CD14-positive monocyte (primary cell): ENCODE data around the gene KCNN3. TPM values are rescaled to one million over a fixed set of nuclear protein-coding genes. Genes with fewer than 3 reads are reported as not detected.

Experiments
- DNase-seq, 3 donors: peaks; one replicate each; pipeline ENCODE4 v3.0.0-alpha.2; 2011 to 2022
- H2AFZ ChIP-seq: 2 replicates; pipeline ENCODE4 v1.6.0; 2012; ENCODE audit warnings: mild to moderate bottlenecking, low read depth, low read length, inconsistent platforms; ENCODE audit not compliant: insufficient read depth, poor library complexity, severe bottlenecking
- H3K27ac ChIP-seq, 2 donors: 1 replicate in 1 of 2; 2 replicates in 1 of 2; pipeline ENCODE4 v1.5.1; 2012 to 2013; ENCODE audit warnings: low read length in 2 of 2, control low read depth in 1 of 2, inconsistent platforms in 1 of 2, low read depth in 1 of 2, mild to moderate bottlenecking in 1 of 2
- H3K27me3 ChIP-seq, 2 donors: one replicate each; pipeline versions ENCODE4 v1.6.0 to v1.6.1; 2011 to 2013; ENCODE audit warnings: low read length in 2 of 2; ENCODE audit not compliant: control insufficient read depth in 2 of 2, insufficient read depth in 2 of 2
- H3K36me3 ChIP-seq, 2 donors: replicated peaks in 1 of 2; 1 replicate in 1 of 2; 2 replicates in 1 of 2; pipeline versions ENCODE4 v1.5.1 to v1.6.1; 2012 to 2013; ENCODE audit warnings: low read length in 2 of 2, control low read depth in 1 of 2, inconsistent platforms in 1 of 2, mild to moderate bottlenecking in 1 of 2; ENCODE audit not compliant: insufficient read depth in 2 of 2, control insufficient read depth in 1 of 2
- H3K4me1 ChIP-seq, 2 donors: 1 replicate in 1 of 2; 2 replicates in 1 of 2; pipeline versions ENCODE4 v1.5.1 to v1.6.1; 2012 to 2013; ENCODE audit warnings: low read length in 2 of 2, control low read depth in 1 of 2, inconsistent platforms in 1 of 2, mild to moderate bottlenecking in 1 of 2, moderate library complexity in 1 of 2; ENCODE audit not compliant: insufficient read depth in 2 of 2, control insufficient read depth in 1 of 2
- H3K4me2 ChIP-seq: replicated peaks from 2 replicates; pipeline ENCODE3; 2012; ENCODE audit warnings: low read length, moderate library complexity, mild to moderate bottlenecking; ENCODE audit not compliant: poor library complexity, severe bottlenecking; ENCODE audit errors: extremely low read depth
- H3K4me3 ChIP-seq, 3 experiments: fragments of 200-600 bp in 1 of 3; sonication (generic) in 1 of 3; replicated peaks in 1 of 3; 1 replicate in 2 of 3; 2 replicates in 1 of 3; pipeline ENCODE4 v1.5.1; 2011 to 2013; ENCODE audit warnings: low read length in 3 of 3, mild to moderate bottlenecking in 3 of 3, control low read depth in 2 of 3, low read depth in 2 of 3, inconsistent platforms in 1 of 3, moderate library complexity in 1 of 3
- H3K79me2 ChIP-seq: 2 replicates; pipeline ENCODE4 v1.6.0; 2012; ENCODE audit warnings: mild to moderate bottlenecking, control low read depth, inconsistent platforms, low read length, moderate library complexity; ENCODE audit not compliant: insufficient read depth
- H3K9ac ChIP-seq: 2 replicates; pipeline ENCODE4 v1.6.0; 2017; ENCODE audit warnings: low read length, mild to moderate bottlenecking; ENCODE audit not compliant: insufficient read depth, poor library complexity, severe bottlenecking
- H3K9me3 ChIP-seq, 2 donors: replicated peaks in 1 of 2; 1 replicate in 1 of 2; 2 replicates in 1 of 2; pipeline versions ENCODE4 v1.5.1 to v1.6.1; 2012 to 2013; ENCODE audit warnings: low read length in 2 of 2, control low read depth in 1 of 2; ENCODE audit not compliant: control insufficient read depth in 1 of 2, insufficient read depth in 1 of 2
- H4K20me1 ChIP-seq: 2 replicates; pipeline ENCODE4 v1.6.0; 2012; ENCODE audit warnings: mild to moderate bottlenecking, low read length, control low read depth, moderate library complexity; ENCODE audit not compliant: insufficient read depth
- H3K27ac Mint-ChIP-seq, 7 donors: one replicate each; pipeline ENCODE4 v1.8.0; 2020; ENCODE audit warnings: mild to moderate bottlenecking in 7 of 7, mixed read lengths in 7 of 7, moderate library complexity in 6 of 7, inconsistent platforms in 2 of 7
- H3K27me3 Mint-ChIP-seq, 3 donors: one replicate each; pipeline ENCODE4 v1.8.0; 2021 to 2022; ENCODE audit warnings: low read depth in 3 of 3, mild to moderate bottlenecking in 3 of 3, mixed read lengths in 3 of 3, moderate library complexity in 3 of 3, inconsistent platforms in 1 of 3
- H3K36me3 Mint-ChIP-seq, 2 donors: one replicate each; pipeline ENCODE4 v1.8.0; 2020; ENCODE audit warnings: mixed read lengths in 2 of 2, inconsistent platforms in 1 of 2, mild to moderate bottlenecking in 1 of 2
- H3K4me1 Mint-ChIP-seq: one replicate; pipeline ENCODE4 v1.8.0; 2020; ENCODE audit warnings: mild to moderate bottlenecking, mixed read lengths
- H3K4me3 Mint-ChIP-seq, 2 donors: one replicate each; pipeline ENCODE4 v1.8.0; 2020; ENCODE audit warnings: mild to moderate bottlenecking in 2 of 2, mixed read lengths in 2 of 2, moderate library complexity in 1 of 2
- H3K9me3 Mint-ChIP-seq, 7 donors: one replicate each; pipeline ENCODE4 v1.8.0; 2020 to 2022; ENCODE audit warnings: mixed read lengths in 7 of 7, mild to moderate bottlenecking in 6 of 7, moderate library complexity in 6 of 7, inconsistent platforms in 2 of 7
- CTCF ChIP-seq: fragments of 200-600 bp; IDR thresholded peaks from one replicate; pipeline ENCODE4 v1.8.0; 2022; ENCODE audit warnings: antibody characterized with exemption, mild to moderate bottlenecking
- WGBS: methylation state at CpG from one replicate; pipeline ENCODE4 v1.1.5; 2013; ENCODE audit warnings: missing lambda C conversion rate; ENCODE audit not compliant: insufficient coverage; 5-methylcytosine and 5-hydroxymethylcytosine counted together
- intact Hi-C, 2 donors: fragments of 100-400 bp; cut with micrococcal nuclease; formaldehyde crosslinking; loops; one replicate each; pipeline versions ENCODE4 v1.15.0 to v1.15.1; 2023
- polyA plus RNA-seq, 3 donors: library from polyadenylated mRNA; depleted of rRNA in 1 of 3; unstranded in 2 of 3; stranded (reverse) in 1 of 3; fragments of 300-500 nt in 2 of 3; fragments of >200 nt in 1 of 3; fragmentation: Illumina TruSeq in 2 of 3; gene quantifications; 1 replicate in 2 of 3; 2 replicates in 1 of 3; pipeline ENCODE4 v1.2.3, GENCODE V29; 2012 to 2021

Gene KCNN3
- polyA plus RNA-seq, 3 donors: not detected

- no peaks in the 10 kb centered on the region for H3K4me1 Mint-ChIP-seq
- no peak overlapping the region for H3K4me2 ChIP-seq
- WGBS: 42% methylated on average over 5 of the region's 15 CpGs
- no peaks in the 10 kb centered on the region for H3K79me2 ChIP-seq
- H3K4me3 ChIP-seq: no peak overlapping the region
- no peaks in the 10 kb centered on the region for H3K9me3 Mint-ChIP-seq
- no peaks in the 10 kb centered on the region for H4K20me1 ChIP-seq
- no peaks in the 10 kb centered on the region for H3K9me3 ChIP-seq
- H3K36me3 ChIP-seq: no peaks in the 10 kb centered on the region
- no peaks in the 10 kb centered on the region for H3K4me1 ChIP-seq
- TF ChIP-seq CTCF: no peak
- H3K9ac ChIP-seq: no peak overlapping the region
- DNase-seq: no peak
- no peaks in the 10 kb centered on the region for H3K36me3 Mint-ChIP-seq
- intact Hi-C loops: loop anchor here in 1 of 2 donors (10.0 kb wide), 2 partner anchors 119 to 399 kb away; no protein-coding TSS in a partner anchor
- peaks cover 0 to 2% of the 10 kb centered on the region in 2 donors for H3K27me3 ChIP-seq
- no peak overlapping the region for H3K27ac Mint-ChIP-seq
- H3K27me3 Mint-ChIP-seq: peaks cover 2 to 10% (median 3%) of the 10 kb centered on the region in 3 donors
- no peak overlapping the region for H2AFZ ChIP-seq
- no peak overlapping the region for H3K27ac ChIP-seq
- H3K4me3 Mint-ChIP-seq: peak overlapping the region in 1 of 2 donors; percentile 54
Observed at GRCh38 chr1:154883919-154884868, 14.1 kb upstream of the KCNN3 start.

DNA sequence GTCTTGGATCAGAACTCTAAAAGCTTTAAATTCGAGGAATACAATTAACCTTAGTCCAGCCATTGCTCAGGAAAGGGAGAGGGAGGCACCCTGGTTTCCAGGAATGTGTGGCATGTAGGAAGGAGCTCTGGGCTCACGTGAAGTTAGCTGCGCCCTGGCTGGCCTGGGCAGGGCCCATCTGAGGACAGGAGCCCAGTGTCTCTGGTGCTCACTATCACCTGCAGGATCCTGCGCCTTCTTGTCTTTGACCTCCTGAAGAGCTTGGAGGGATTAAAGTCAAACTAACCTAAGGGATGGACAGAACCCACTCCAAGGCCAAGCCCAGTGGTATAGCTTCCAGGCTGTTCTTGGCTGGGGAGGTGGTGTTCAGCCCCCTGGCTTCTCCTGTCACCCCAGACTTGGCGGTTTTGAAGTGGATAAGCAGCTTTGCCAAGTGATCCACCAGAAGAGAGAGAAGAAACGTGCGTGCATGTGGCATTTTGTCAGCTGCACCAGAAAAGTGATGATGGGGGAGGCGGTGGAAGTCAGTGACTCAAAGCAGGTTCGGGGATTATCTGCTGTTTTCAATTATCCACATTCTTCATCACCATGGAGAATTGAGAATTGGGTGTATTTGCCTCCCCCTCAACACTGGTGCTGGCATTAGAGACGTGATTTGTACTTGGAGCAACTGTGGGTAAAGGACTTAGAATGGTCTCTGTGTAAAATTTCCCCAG is 11.9 kb upstream of the KCNN3 start:
- no peaks in the 10 kb centered on the region for H3K36me3 Mint-ChIP-seq
- no peak for DNase-seq
- peaks cover 2 to 10% (median 5%) of the 10 kb centered on the region in 3 donors for H3K27me3 Mint-ChIP-seq
- H3K27me3 ChIP-seq: peaks cover 0 to 2% of the 10 kb centered on the region in 2 donors
- no peak overlapping the region for H3K27ac ChIP-seq
- no peaks in the 10 kb centered on the region for H3K9me3 Mint-ChIP-seq
- no peaks in the 10 kb centered on the region for H3K4me1 ChIP-seq
- no peaks in the 10 kb centered on the region for H3K4me1 Mint-ChIP-seq
- no peak overlapping the region for H3K9ac ChIP-seq
- 93% methylated on average over 4 of the region's 10 CpGs for WGBS
- H3K36me3 ChIP-seq: no peaks in the 10 kb centered on the region
- no peak overlapping the region for H2AFZ ChIP-seq
- no peaks in the 10 kb centered on the region for H3K79me2 ChIP-seq
- no peaks in the 10 kb centered on the region for H3K9me3 ChIP-seq
- no peak overlapping the region for H3K4me3 ChIP-seq
- TF ChIP-seq CTCF: no peak
- no peak overlapping the region for H3K4me2 ChIP-seq
- intact Hi-C loops: loop anchor here in 1 of 2 donors (10.0 kb wide), 2 partner anchors 117 to 397 kb away; no protein-coding TSS in a partner anchor
- H3K4me3 Mint-ChIP-seq: no peak overlapping the region
- no peaks in the 10 kb centered on the region for H4K20me1 ChIP-seq
- H3K27ac Mint-ChIP-seq: no peak overlapping the region
